HG03060 (cell line): ENCODE measurements around the gene MEG3.

ENCODE experiments used
- ATAC-seq: cut with Tn5 transposase; IDR thresholded peaks from one replicate; pipeline ENCODE4 v1.9.1; 2021; ENCODE audit warnings: low read depth, moderate number of reproducible peaks; ENCODE audit not compliant: unreplicated experiment

MEG3 gene

GRCh38 chr14:100892496-100893227 is 66.7 kb downstream of the MEG3 start:
- no peak for ATAC-seq

GRCh38 chr14:100893228-100893601 is 67.3 kb downstream of the MEG3 start:
- ATAC-seq, result no peak

GRCh38 chr14:100893760-100894159 is 67.8 kb downstream of the MEG3 start:
- no peak for ATAC-seq

GRCh38 chr14:100894416-100894815 is 68.5 kb downstream of the MEG3 start:
- no peak for ATAC-seq

GRCh38 chr14:100895411-100895810 is 69.5 kb downstream of the MEG3 start:
- no peak for ATAC-seq

GRCh38 chr14:100896369-100897060 is 70.6 kb downstream of the MEG3 start:
- no peak for ATAC-seq

- no peak for ATAC-seq
Observed at GRCh38 chr14:100898465-100898864, 72.5 kb downstream of the MEG3 start.

GRCh38 chr14:100898935-100899883 is 73.3 kb downstream of the MEG3 start:
- no peak for ATAC-seq

GRCh38 chr14:100899884-100900771 is 74.2 kb downstream of the MEG3 start:
- ATAC-seq, result no peak

- ATAC-seq, result no peak
Observed at GRCh38 chr14:100900837-100901390, 75.0 kb downstream of the MEG3 start.

GRCh38 chr14:100901391-100902183 is 75.7 kb downstream of the MEG3 start:
- no peak for ATAC-seq

- no peak for ATAC-seq
Observed at GRCh38 chr14:100902295-100903133, 76.6 kb downstream of the MEG3 start.

GRCh38 chr14:100903134-100903468 is 77.2 kb downstream of the MEG3 start:
- no peak for ATAC-seq

- ATAC-seq, result no peak
Observed at GRCh38 chr14:100903672-100904185, 77.8 kb downstream of the MEG3 start, which contains the start of gene RTL1. RTL1 (minus strand) TSS chr14:100903722; CDS start chr14:100884788, 18,934 bp downstream.

GRCh38 chr14:100904307-100905087 is 78.6 kb downstream of the MEG3 start:
- no peak for ATAC-seq

- no peak for ATAC-seq
Observed at GRCh38 chr14:100905166-100905565, 79.2 kb downstream of the MEG3 start.

GRCh38 chr14:100906420-100906819 is 80.5 kb downstream of the MEG3 start:
- no peak for ATAC-seq
